Activated CD8-positive, alpha-beta T cell treated with anti-CD3 and anti-CD28 coated beads, Interleukin-2, amount 10 ng/mL, durations not matched to agents 7 days and 5 days (primary cell): ENCODE data around the gene REC114. TPM values are rescaled to one million over a fixed set of nuclear protein-coding genes. Genes with fewer than 3 reads are reported as not detected.
"Not testable (repeated sequence)": the region's sequence is repeated elsewhere in the genome, so short reads cannot be mapped to it uniquely, and the experiment has no call there.

Experiments
- ATAC-seq: fragments of 150-1000 bp; cut with Tn5 transposase; one replicate; pipeline ENCODE4 v1.10.0; 2021; ENCODE audit warnings: moderate library complexity
- CTCF ChIA-PET: fragments of 350-600 bp; sonication (Branson Sonifier 250); formaldehyde crosslinking; loops from one replicate; lab custom pipeline; 2021; ENCODE audit warnings: antibody characterized with exemption; lab: Charles Lee
- POLR2A ChIA-PET: fragments of 350-600 bp; sonication (Branson Sonifier 250); formaldehyde crosslinking; loops from one replicate; lab custom pipeline; 2021; ENCODE audit warnings: antibody characterized with exemption; lab: Charles Lee
- DNase-seq: peaks from one replicate; pipeline ENCODE4 v3.0.0-alpha.2; 2020
- H3K27ac Mint-ChIP-seq: one replicate; pipeline ENCODE4 v1.8.0; 2021; ENCODE audit warnings: mild to moderate bottlenecking, mixed read lengths
- H3K27me3 Mint-ChIP-seq: one replicate; pipeline ENCODE4 v1.8.0; 2021; ENCODE audit warnings: low read depth, mixed read lengths
- H3K36me3 Mint-ChIP-seq: one replicate; pipeline ENCODE4 v1.8.0; 2021; ENCODE audit warnings: low read depth, mixed read lengths
- H3K4me1 Mint-ChIP-seq: one replicate; pipeline ENCODE4 v1.8.0; 2021; ENCODE audit warnings: low read depth, mixed read lengths
- H3K4me3 Mint-ChIP-seq: one replicate; pipeline ENCODE4 v1.8.0; 2021; ENCODE audit warnings: mild to moderate bottlenecking, mixed read lengths
- H3K9me3 Mint-ChIP-seq: one replicate; pipeline ENCODE4 v1.8.0; 2022; ENCODE audit warnings: mixed read lengths; ENCODE audit not compliant: insufficient read depth
- total RNA-seq, 2 experiments: library from RNA; stranded (reverse); gene quantifications; one replicate each; pipeline ENCODE4 v1.2.3, GENCODE V29; 2021

Gene REC114
- total RNA-seq, 2 experiments from 2014 or later, result not detected

DNA sequence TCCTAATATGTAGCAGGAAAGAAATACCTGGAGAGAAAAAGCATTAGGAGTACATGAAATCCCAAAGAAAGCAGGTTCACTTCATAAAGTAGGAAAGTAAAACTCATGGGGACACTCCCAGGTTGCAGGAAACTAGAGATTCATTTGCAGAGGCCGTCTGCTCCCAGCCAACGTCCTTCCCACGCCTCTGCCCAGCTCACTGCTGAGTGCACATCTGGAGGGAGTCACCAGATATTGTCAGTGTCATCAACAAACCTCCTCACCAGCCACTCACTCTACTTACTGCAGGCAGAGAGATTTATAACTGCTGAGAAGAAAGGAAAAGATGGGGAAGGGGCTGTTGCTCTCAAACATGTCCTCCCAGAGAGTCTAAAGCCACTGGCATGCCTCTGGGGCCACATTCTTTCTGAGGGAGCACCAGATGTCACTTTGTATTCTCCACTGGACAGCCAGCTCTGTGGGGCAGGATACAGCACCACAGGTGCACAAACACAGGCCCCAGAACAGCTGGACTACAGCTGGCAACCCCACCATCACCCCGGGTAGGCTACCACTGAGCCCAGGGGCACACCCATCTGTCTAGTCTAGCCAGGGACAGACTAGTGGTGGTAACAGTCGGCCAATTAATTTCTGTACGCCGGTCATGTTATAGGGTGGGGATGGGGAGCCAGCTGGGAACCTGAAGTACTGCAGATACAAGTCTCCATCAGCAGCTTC is 125.8 kb downstream of the REC114 start:
- no peak overlapping the region for H3K27ac Mint-ChIP-seq
- no peak for DNase-seq
- ChIA-PET CTCF (interaction anchor here (0.7 to 4.8 kb wide), 6 partner anchors 8 to 137 kb away, joined by 3 to 47 read pairs (median 4); no protein-coding TSS in a partner anchor), POLR2A (no interaction called here)
- H3K4me3 Mint-ChIP-seq, result no peak overlapping the region
- peaks cover 24% of the 10 kb centered on the region for H3K4me1 Mint-ChIP-seq
- no peaks in the 10 kb centered on the region for H3K27me3 Mint-ChIP-seq
- no peak for ATAC-seq
- no peaks in the 10 kb centered on the region for H3K9me3 Mint-ChIP-seq
- H3K36me3 Mint-ChIP-seq, result peaks cover 24% of the 10 kb centered on the region

- H3K27ac Mint-ChIP-seq, result no peak overlapping the region
- H3K9me3 Mint-ChIP-seq, result no peaks in the 10 kb centered on the region
- H3K4me1 Mint-ChIP-seq, result peaks cover 19% of the 10 kb centered on the region
- CTCF ChIA-PET, result interaction anchor here (0.7 to 4.8 kb wide), 7 partner anchors 8 to 137 kb away, joined by 3 to 47 read pairs (median 4); no protein-coding TSS in a partner anchor
- ATAC-seq, result no peak
- POLR2A ChIA-PET, result no interaction called here
- DNase-seq, result no peak
- H3K36me3 Mint-ChIP-seq, result peaks cover 24% of the 10 kb centered on the region
- H3K27me3 Mint-ChIP-seq, result no peaks in the 10 kb centered on the region
- H3K4me3 Mint-ChIP-seq, result no peak overlapping the region
Measured at GRCh38 chr15:73569361-73569760, 126.4 kb downstream of the REC114 start.

- Mint-ChIP-seq H3K36me3 (peaks cover 24% of the 10 kb centered on the region), H3K27me3 (no peaks in the 10 kb centered on the region), H3K27ac (peak overlapping the region; percentile 40), H3K9me3 (no peaks in the 10 kb centered on the region), H3K4me1 (peaks cover 16% of the 10 kb centered on the region), H3K4me3 (no peak overlapping the region)
- ChIA-PET POLR2A (no interaction called here), CTCF (interaction anchor here (1.0 to 4.8 kb wide), 5 partner anchors 9 to 130 kb away, joined by 3 to 47 read pairs (median 7); no protein-coding TSS in a partner anchor)
- peak; percentile 19 for ATAC-seq
- DNase-seq, result no peak
Measured at GRCh38 chr15:73570355-73571032, 127.5 kb downstream of the REC114 start.

GRCh38 chr15:73571346-73571745 is 128.4 kb downstream of the REC114 start:
- ATAC-seq (no peak), DNase-seq (no peak)
- CTCF ChIA-PET, result interaction anchor here (0.7 to 4.8 kb wide), 5 partner anchors 10 to 129 kb away, joined by 3 to 47 read pairs (median 4); no protein-coding TSS in a partner anchor
- H3K4me1 Mint-ChIP-seq, result peaks cover 23% of the 10 kb centered on the region
- H3K4me3 Mint-ChIP-seq, result no peak overlapping the region
- no peaks in the 10 kb centered on the region for H3K27me3 Mint-ChIP-seq
- POLR2A ChIA-PET, result interaction anchor here (0.8 to 1.0 kb wide), 2 partner anchors 12 to 36 kb away, joined by 3 read pairs; no protein-coding TSS in a partner anchor
- H3K9me3 Mint-ChIP-seq, result no peaks in the 10 kb centered on the region
- H3K27ac Mint-ChIP-seq, result no peak overlapping the region
- peaks cover 24% of the 10 kb centered on the region for H3K36me3 Mint-ChIP-seq

DNA sequence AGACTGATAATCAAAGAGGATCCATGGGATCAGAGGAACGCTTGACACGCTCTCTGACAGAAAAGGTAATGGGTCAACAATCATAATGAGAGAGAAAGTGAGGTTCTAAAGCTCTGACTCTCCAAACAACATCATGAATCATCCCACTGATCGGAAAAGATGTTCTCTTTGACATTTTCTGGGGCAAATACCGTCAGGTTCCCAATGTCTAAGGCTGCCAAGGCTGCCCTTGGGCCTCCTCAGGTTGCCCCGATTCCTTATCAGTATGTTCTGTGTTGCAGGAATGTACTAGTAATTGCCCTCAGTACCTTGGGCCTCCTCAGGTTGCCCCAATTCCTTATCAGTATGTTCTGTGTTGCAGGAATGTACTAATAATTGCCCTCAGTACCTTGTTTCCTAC is 129.3 kb downstream of the REC114 start:
- Mint-ChIP-seq H3K9me3 (no peaks in the 10 kb centered on the region), H3K4me3 (no peak overlapping the region), H3K4me1 (peaks cover 23% of the 10 kb centered on the region), H3K27me3 (no peaks in the 10 kb centered on the region), H3K27ac (no peak overlapping the region), H3K36me3 (peaks cover 24% of the 10 kb centered on the region)
- ATAC-seq, result no peak
- CTCF ChIA-PET, result interaction anchor here (1.5 to 4.8 kb wide), 2 partner anchors 11 to 63 kb away, joined by 6 to 47 read pairs; no protein-coding TSS in a partner anchor
- POLR2A ChIA-PET, result no interaction called here
- DNase-seq, result no peak

DNA sequence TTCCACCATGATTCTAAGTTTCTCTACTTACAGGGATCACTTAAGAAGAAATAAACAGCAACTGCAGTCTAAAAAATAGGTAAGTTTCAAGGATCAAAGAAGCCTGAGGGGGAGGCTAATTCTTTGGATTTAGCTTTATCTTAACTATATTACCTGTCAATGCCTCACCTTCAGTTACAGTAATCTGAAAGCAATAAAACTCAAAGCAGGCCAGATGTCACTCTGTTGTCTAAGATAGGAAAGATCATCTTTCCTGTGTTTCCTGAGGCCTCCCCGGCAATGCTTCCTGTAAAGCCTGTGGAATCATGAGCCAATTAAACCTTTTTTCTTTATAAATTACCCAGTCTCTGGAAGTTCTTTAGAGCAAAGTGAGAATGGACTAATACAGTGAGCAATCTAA is 130.1 kb downstream of the REC114 start:
- H3K4me1 Mint-ChIP-seq, result peaks cover 23% of the 10 kb centered on the region
- H3K4me3 Mint-ChIP-seq, result no peak overlapping the region
- CTCF ChIA-PET, result interaction anchor here (1.3 to 2.1 kb wide), 2 partner anchors 12 to 63 kb away, joined by 3 to 11 read pairs; no protein-coding TSS in a partner anchor
- ATAC-seq (no peak), DNase-seq (no peak)
- H3K27ac Mint-ChIP-seq, result no peak overlapping the region
- no peaks in the 10 kb centered on the region for H3K9me3 Mint-ChIP-seq
- POLR2A ChIA-PET, result no interaction called here
- H3K27me3 Mint-ChIP-seq, result no peaks in the 10 kb centered on the region
- H3K36me3 Mint-ChIP-seq, result peaks cover 24% of the 10 kb centered on the region

- peaks cover 23% of the 10 kb centered on the region for H3K4me1 Mint-ChIP-seq
Measured at GRCh38 chr15:73573572-73573971, 130.6 kb downstream of the REC114 start.

DNA sequence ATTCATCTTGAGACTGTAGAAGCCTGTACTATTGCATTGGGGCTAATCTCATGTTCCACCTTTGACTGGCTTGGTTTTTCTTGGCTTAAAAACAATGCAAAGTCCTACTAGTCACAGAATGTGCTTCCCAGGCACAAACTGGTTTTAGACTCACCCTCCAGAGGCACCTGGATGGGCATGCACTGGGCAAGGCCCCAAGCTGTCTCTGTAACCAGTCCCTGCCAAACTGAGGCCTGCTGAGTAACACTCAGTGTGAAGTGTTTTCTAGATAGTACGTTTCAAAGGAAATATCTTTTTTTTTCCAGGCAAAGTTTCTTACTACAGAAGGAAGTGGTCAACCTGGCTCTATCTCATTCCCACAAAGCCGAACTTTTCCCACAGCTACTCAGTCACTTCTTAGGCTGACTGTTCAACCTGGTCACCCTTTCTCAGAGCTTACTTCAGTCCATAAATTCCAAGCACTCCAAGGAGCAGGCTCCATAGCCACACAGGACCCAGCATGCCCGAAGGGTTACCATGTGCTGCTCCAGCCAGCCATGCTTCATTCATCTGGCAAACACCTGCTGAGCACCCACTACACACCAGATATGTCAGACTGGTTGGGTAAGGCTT is 132.8 kb downstream of the REC114 start:
- ATAC-seq, result no peak
- peaks cover 15% of the 10 kb centered on the region for H3K4me1 Mint-ChIP-seq

More at GRCh38 chr15:73573572-73573971, 130.6 kb downstream of the REC114 start:
- Mint-ChIP-seq H3K4me3 (no peak overlapping the region), H3K36me3 (peaks cover 22% of the 10 kb centered on the region), H3K27me3 (no peaks in the 10 kb centered on the region), H3K27ac (no peak overlapping the region), H3K9me3 (no peaks in the 10 kb centered on the region)
- no peak for ATAC-seq
- DNase-seq, result no peak
- POLR2A ChIA-PET, result no interaction called here
- CTCF ChIA-PET, result interaction anchor here (1.3 to 2.1 kb wide), 3 partner anchors 13 to 126 kb away, joined by 3 to 11 read pairs (median 3); no protein-coding TSS in a partner anchor

DNA sequence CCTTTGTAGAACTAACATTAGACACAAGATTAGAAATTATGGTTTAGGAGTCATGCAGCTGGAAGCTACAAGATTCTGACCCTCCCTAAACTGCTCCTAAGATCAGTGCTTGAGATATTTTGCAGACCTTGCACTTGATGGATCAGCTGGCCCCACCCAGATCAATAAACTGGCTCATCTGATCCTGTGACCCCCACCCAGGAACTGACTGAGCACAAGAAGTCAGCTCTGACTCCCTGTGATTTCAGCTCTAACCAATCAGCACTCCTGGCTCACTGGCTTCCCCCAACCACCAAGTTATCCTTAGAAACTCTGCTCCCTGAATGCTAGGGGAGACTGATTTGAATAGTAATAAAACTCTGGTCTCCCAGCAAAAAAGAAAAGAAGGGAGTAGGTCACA is 134.6 kb downstream of the REC114 start:
- H3K27me3 Mint-ChIP-seq, CTCF ChIA-PET, ATAC-seq, H3K27ac Mint-ChIP-seq, H3K36me3 Mint-ChIP-seq, POLR2A ChIA-PET, H3K4me1 Mint-ChIP-seq, H3K4me3 Mint-ChIP-seq, H3K9me3 Mint-ChIP-seq, DNase-seq: not testable (repeated sequence)

More for the DNA sequence above, 132.8 kb downstream of the REC114 start:
- Mint-ChIP-seq H3K27ac (no peak overlapping the region), H3K4me3 (no peak overlapping the region), H3K36me3 (peaks cover 9% of the 10 kb centered on the region), H3K9me3 (no peaks in the 10 kb centered on the region), H3K27me3 (no peaks in the 10 kb centered on the region)
- ChIA-PET POLR2A (no interaction called here), CTCF (interaction anchor here (0.8 to 1.2 kb wide), 2 partner anchors 60 to 124 kb away, joined by 4 to 5 read pairs; no protein-coding TSS in a partner anchor)
- no peak for DNase-seq

- Mint-ChIP-seq H3K4me3 (no peak overlapping the region), H3K9me3 (no peaks in the 10 kb centered on the region), H3K27me3 (no peaks in the 10 kb centered on the region), H3K4me1 (peaks cover 9% of the 10 kb centered on the region), H3K36me3 (peaks cover 7% of the 10 kb centered on the region), H3K27ac (no peak overlapping the region)
- no peak for ATAC-seq
- DNase-seq, result no peak
- ChIA-PET POLR2A (no interaction called here), CTCF (interaction anchor here (1.9 kb wide), 1 partner anchor 58 kb away, joined by 6 read pairs; no protein-coding TSS in a partner anchor)
Measured at GRCh38 chr15:73578026-73578425, 135.1 kb downstream of the REC114 start.

DNA sequence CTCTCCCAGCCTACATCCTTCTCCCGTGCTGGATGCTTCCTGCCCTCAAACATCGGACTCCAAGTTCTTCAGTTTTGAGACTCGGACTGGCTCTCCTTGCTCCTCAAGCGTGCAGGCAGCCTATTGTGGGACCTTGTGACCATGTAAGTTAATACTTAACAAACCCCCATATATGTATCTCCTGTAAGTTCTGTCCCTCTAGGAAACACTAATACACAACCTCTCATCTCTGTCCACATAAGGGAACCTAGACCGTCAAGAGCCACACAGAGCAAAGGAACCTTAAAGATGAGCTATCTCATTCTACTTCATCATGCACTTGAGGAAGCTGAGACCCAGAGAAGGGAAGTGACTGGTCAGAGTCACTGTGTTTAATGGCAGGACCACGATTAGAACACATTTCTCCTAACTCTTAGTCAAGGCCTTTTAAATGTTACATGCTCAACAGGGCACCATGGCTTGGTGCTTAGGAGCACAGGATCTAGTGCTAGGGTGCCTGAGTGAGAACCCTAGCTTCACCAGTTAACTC is 140.0 kb downstream of the REC114 start:
- ATAC-seq (no peak), DNase-seq (no peak)
- Mint-ChIP-seq H3K4me3 (no peak overlapping the region), H3K36me3 (peaks cover 26% of the 10 kb centered on the region), H3K4me1 (peaks cover 46% of the 10 kb centered on the region), H3K27me3 (no peaks in the 10 kb centered on the region), H3K27ac (no peak overlapping the region), H3K9me3 (no peaks in the 10 kb centered on the region)
- POLR2A ChIA-PET, result interaction anchor here (1.0 kb wide), 1 partner anchor 12 kb away, joined by 3 read pairs; no protein-coding TSS in a partner anchor
- CTCF ChIA-PET, result interaction anchor here (0.9 to 1.8 kb wide), 3 partner anchors 14 to 53 kb away, joined by 3 to 7 read pairs (median 3); no protein-coding TSS in a partner anchor
